ENCODE measurements around the gene VPS41.

DNA sequence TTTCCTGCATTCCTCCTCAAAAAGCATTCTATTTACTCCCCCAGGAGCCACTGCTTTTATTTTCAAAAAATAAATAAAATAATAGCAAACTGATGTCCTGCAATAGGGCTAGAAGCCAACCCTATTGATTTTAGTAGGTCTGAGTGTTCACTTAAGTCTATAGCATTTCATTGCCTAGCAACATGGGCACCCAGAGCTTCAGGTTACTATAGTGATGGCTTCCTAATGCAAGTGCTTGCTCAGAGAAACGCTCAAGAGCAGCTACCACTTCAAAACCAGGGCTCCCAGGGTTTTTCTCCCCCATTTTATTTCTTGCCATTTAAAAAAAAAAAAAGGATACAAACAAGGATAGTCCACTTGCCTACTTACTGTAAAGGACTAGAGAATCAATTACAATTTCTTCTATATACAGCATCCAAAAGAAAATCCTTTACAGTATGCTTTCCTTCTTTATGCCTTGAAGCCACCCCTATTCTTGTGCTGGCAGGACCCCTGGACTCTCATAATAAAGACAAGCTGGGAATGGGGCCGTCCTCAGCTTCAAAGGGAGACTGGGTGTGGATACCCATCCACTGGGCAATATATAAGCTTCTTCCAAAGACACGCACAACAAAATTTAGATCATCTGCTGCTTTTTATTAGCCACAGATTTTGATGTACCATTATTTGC is 133.3 kb downstream of the VPS41 start:
- TF ChIP-seq EZH2 (IDR thresholded peaks at IDR 0.05; ENCODE audit: low read depth), result no peak
- TF ChIP-seq, protein P1, sequence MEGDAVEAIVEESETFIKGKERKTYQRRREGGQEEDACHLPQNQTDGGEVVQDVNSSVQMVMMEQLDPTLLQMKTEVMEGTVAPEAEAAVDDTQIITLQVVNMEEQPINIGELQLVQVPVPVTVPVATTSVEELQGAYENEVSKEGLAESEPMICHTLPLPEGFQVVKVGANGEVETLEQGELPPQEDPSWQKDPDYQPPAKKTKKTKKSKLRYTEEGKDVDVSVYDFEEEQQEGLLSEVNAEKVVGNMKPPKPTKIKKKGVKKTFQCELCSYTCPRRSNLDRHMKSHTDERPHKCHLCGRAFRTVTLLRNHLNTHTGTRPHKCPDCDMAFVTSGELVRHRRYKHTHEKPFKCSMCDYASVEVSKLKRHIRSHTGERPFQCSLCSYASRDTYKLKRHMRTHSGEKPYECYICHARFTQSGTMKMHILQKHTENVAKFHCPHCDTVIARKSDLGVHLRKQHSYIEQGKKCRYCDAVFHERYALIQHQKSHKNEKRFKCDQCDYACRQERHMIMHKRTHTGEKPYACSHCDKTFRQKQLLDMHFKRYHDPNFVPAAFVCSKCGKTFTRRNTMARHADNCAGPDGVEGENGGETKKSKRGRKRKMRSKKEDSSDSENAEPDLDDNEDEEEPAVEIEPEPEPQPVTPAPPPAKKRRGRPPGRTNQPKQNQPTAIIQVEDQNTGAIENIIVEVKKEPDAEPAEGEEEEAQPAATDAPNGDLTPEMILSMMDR (conservative IDR thresholded peaks at IDR 0.05), result no peak

Measured in PC-9 (cell line).